ENCODE results near the gene LIX1L. TPM values are rescaled to one million over a fixed set of nuclear protein-coding genes. Genes with fewer than 3 reads are reported as not detected.

The LIX1L gene
- total and polyA plus RNA-seq, 2 donors: 13.1 to 22.0 TPM

- Histone ChIP-seq H3K9me3 (ENCODE audit: control insufficient read depth in 2 of 2, insufficient read depth in 1 of 2, low read length in 1 of 2) (no peaks in the 10 kb centered on the region), H3K4me3 (ENCODE audit: low read length in 2 of 2) (no peak overlapping the region), H3K27ac (ENCODE audit: low read depth in 1 of 2, low read length in 1 of 2) (no peak overlapping the region), H3K4me1 (ENCODE audit: control insufficient read depth in 2 of 2, insufficient read depth in 2 of 2, low read length in 2 of 2) (peaks cover 2 to 16% of the 10 kb centered on the region in 2 donors), H3K36me3 (ENCODE audit: control insufficient read depth in 2 of 2, insufficient read depth in 2 of 2, low read length in 1 of 2) (no peaks in the 10 kb centered on the region), H3K27me3 (ENCODE audit: control insufficient read depth in 2 of 2, insufficient read depth in 1 of 2, low read length in 1 of 2) (peaks cover 7 to 27% of the 10 kb centered on the region in 2 donors)
- 93% methylated on average over 5 of the region's 5 CpGs for whole genome bisulfite sequencing
- no peak for DNase-seq (ENCODE audit: low read depth in 6 of 9, low spot score in 9 of 9)
These were observed 70.2 kb downstream of the LIX1L start for GRCh38 chr1:145887631-145888030.

- H3K9me3 ChIP-seq (ENCODE audit: control insufficient read depth in 2 of 2, insufficient read depth in 1 of 2, low read length in 1 of 2): no peaks in the 10 kb centered on the region
- peaks cover 2 to 11% of the 10 kb centered on the region in 2 donors for H3K4me1 ChIP-seq (ENCODE audit: control insufficient read depth in 2 of 2, insufficient read depth in 2 of 2, low read length in 2 of 2)
- no peak overlapping the region for H3K27ac ChIP-seq (ENCODE audit: low read depth in 1 of 2, low read length in 1 of 2)
- no peak for DNase-seq (ENCODE audit: low read depth in 6 of 9, low spot score in 9 of 9)
- H3K27me3 ChIP-seq (ENCODE audit: control insufficient read depth in 2 of 2, insufficient read depth in 1 of 2, low read length in 1 of 2): peaks cover 7 to 27% of the 10 kb centered on the region in 2 donors
- no peak overlapping the region for H3K4me3 ChIP-seq (ENCODE audit: low read length in 2 of 2)
- no peaks in the 10 kb centered on the region for H3K36me3 ChIP-seq (ENCODE audit: control insufficient read depth in 2 of 2, insufficient read depth in 2 of 2, low read length in 1 of 2)
- 88% methylated on average over 8 of the region's 8 CpGs for WGBS
These were observed 71.0 kb downstream of the LIX1L start for GRCh38 chr1:145886816-145887215.

- peaks cover 7 to 27% of the 10 kb centered on the region in 2 donors for H3K27me3 ChIP-seq (ENCODE audit: control insufficient read depth in 2 of 2, insufficient read depth in 1 of 2, low read length in 1 of 2)
- no peaks in the 10 kb centered on the region for H3K36me3 ChIP-seq (ENCODE audit: control insufficient read depth in 2 of 2, insufficient read depth in 2 of 2, low read length in 1 of 2)
- H3K9me3 ChIP-seq (ENCODE audit: control insufficient read depth in 2 of 2, insufficient read depth in 1 of 2, low read length in 1 of 2): no peaks in the 10 kb centered on the region
- H3K4me1 ChIP-seq (ENCODE audit: control insufficient read depth in 2 of 2, insufficient read depth in 2 of 2, low read length in 2 of 2): peaks cover 2 to 11% of the 10 kb centered on the region in 2 donors
- peak overlapping the region; percentile 59 to 81 for H3K4me3 ChIP-seq (ENCODE audit: low read length in 2 of 2)
- H3K27ac ChIP-seq (ENCODE audit: low read depth in 1 of 2, low read length in 1 of 2): no peak overlapping the region
- no peak for DNase-seq (ENCODE audit: low read depth in 6 of 9, low spot score in 9 of 9)
- WGBS: 62% methylated on average over 11 of the region's 11 CpGs
These were observed 71.4 kb downstream of the LIX1L start for GRCh38 chr1:145886390-145886789.

GRCh38 chr1:145885738-145886287 lies 72.0 kb downstream of the LIX1L start, which contains the start of gene ANKRD35:
TSS of gene ANKRD35 (minus strand) at chr1:145885866. CDS start at chr1:145885758, 108 bp downstream.
- peak within 1 kb of the TSS; percentile 59 to 81 for H3K4me3 ChIP-seq (ENCODE audit: low read length in 2 of 2)
- H3K27ac ChIP-seq (ENCODE audit: low read depth in 1 of 2, low read length in 1 of 2): peak within 1 kb of the TSS in 1 of 2 donors; percentile 33
- WGBS: 1% methylated on average over 36 of the region's 36 CpGs
- DNase-seq (ENCODE audit: low read depth in 6 of 9, low spot score in 9 of 9): peak; percentile 55 to 92 (median 78)
- peaks cover 7 to 27% of the 10 kb centered on the region in 2 donors for H3K27me3 ChIP-seq (ENCODE audit: control insufficient read depth in 2 of 2, insufficient read depth in 1 of 2, low read length in 1 of 2)
- H3K4me1 ChIP-seq (ENCODE audit: control insufficient read depth in 2 of 2, insufficient read depth in 2 of 2, low read length in 2 of 2): peaks cover 2 to 11% of the 10 kb centered on the region in 2 donors
- H3K9me3 ChIP-seq (ENCODE audit: control insufficient read depth in 2 of 2, insufficient read depth in 1 of 2, low read length in 1 of 2): no peaks in the 10 kb centered on the region
- H3K36me3 ChIP-seq (ENCODE audit: control insufficient read depth in 2 of 2, insufficient read depth in 2 of 2, low read length in 1 of 2): no peaks in the 10 kb centered on the region

- Histone ChIP-seq H3K9me3 (ENCODE audit: control insufficient read depth in 2 of 2, insufficient read depth in 1 of 2, low read length in 1 of 2) (no peaks in the 10 kb centered on the region), H3K4me1 (ENCODE audit: control insufficient read depth in 2 of 2, insufficient read depth in 2 of 2, low read length in 2 of 2) (peaks cover 2 to 11% of the 10 kb centered on the region in 2 donors), H3K27ac (ENCODE audit: low read depth in 1 of 2, low read length in 1 of 2) (peak overlapping the region in 1 of 2 donors; percentile 33), H3K27me3 (ENCODE audit: control insufficient read depth in 2 of 2, insufficient read depth in 1 of 2, low read length in 1 of 2) (peaks cover 7 to 27% of the 10 kb centered on the region in 2 donors), H3K36me3 (ENCODE audit: control insufficient read depth in 2 of 2, insufficient read depth in 2 of 2, low read length in 1 of 2) (no peaks in the 10 kb centered on the region), H3K4me3 (ENCODE audit: low read length in 2 of 2) (no peak overlapping the region)
- 98% methylated on average over 1 of the region's 1 CpG for WGBS
- DNase-seq (ENCODE audit: low read depth in 6 of 9, low spot score in 9 of 9): no peak
These were observed 73.1 kb downstream of the LIX1L start for GRCh38 chr1:145884675-145885074.

Other genes starting within 250 kb of the LIX1L start
- 0.76 TPM for gene CD160, start 238.5 kb downstream of the LIX1L start, total RNA-seq
- gene CD160, start 238.5 kb downstream of the LIX1L start, polyA plus RNA-seq: 0.25 TPM
- 8.8 TPM for gene RNF115, start 133.9 kb downstream of the LIX1L start, total RNA-seq
- gene RNF115, start 133.9 kb downstream of the LIX1L start, polyA plus RNA-seq: 12.3 TPM
- gene POLR3C, start 133.8 kb downstream of the LIX1L start, total RNA-seq: 26.7 TPM
- gene POLR3C, start 133.8 kb downstream of the LIX1L start, polyA plus RNA-seq: 17.2 TPM
- gene NUDT17, start 112.4 kb downstream of the LIX1L start, total RNA-seq: 3.7 TPM
- 6.0 TPM for gene NUDT17, start 112.4 kb downstream of the LIX1L start, polyA plus RNA-seq
- 6.0 TPM for gene PIAS3, start 98.9 kb downstream of the LIX1L start, total RNA-seq
- gene PIAS3, start 98.9 kb downstream of the LIX1L start, polyA plus RNA-seq: 29.9 TPM
- 0.28 TPM for gene ANKRD35, start 72.2 kb downstream of the LIX1L start, total RNA-seq
- gene ANKRD35, start 72.2 kb downstream of the LIX1L start, polyA plus RNA-seq: 2.7 TPM
- 0.57 TPM for gene ITGA10, start 48.0 kb downstream of the LIX1L start, total RNA-seq
- 10.3 TPM for gene ITGA10, start 48.0 kb downstream of the LIX1L start, polyA plus RNA-seq
- 32.9 TPM for gene PEX11B, start 39.3 kb downstream of the LIX1L start, total RNA-seq
- 38.1 TPM for gene PEX11B, start 39.3 kb downstream of the LIX1L start, polyA plus RNA-seq
- 225 TPM for gene RBM8A, start 30.5 kb downstream of the LIX1L start, total RNA-seq
- gene RBM8A, start 30.5 kb downstream of the LIX1L start, polyA plus RNA-seq: 112 TPM
- 0.19 TPM for gene ANKRD34A, start 6.6 kb upstream of the LIX1L start, total RNA-seq
- 0.89 TPM for gene ANKRD34A, start 6.6 kb upstream of the LIX1L start, polyA plus RNA-seq
- gene POLR3GL, start 6.7 kb upstream of the LIX1L start, total RNA-seq: 37.5 TPM
- 89.6 TPM for gene POLR3GL, start 6.7 kb upstream of the LIX1L start, polyA plus RNA-seq
- 336 TPM for gene TXNIP, start 38.6 kb upstream of the LIX1L start, total RNA-seq
- gene TXNIP, start 38.6 kb upstream of the LIX1L start, polyA plus RNA-seq: 1,022 TPM
- gene HJV, start 63.7 kb upstream of the LIX1L start, total RNA-seq: 0.38 TPM
- 0.62 TPM for gene HJV, start 63.7 kb upstream of the LIX1L start, polyA plus RNA-seq
- 0.66 TPM for gene NBPF10, start 186.8 kb upstream of the LIX1L start, total RNA-seq
- gene NBPF10, start 186.8 kb upstream of the LIX1L start, polyA plus RNA-seq: 0.59 TPM

Data from thymus (tissue), 11 donors.